Astrocyte of the cerebellum (primary cell): ENCODE results near the gene MGAT5B.
"Not testable (repeated sequence)": the region's sequence is repeated elsewhere in the genome, so short reads cannot be mapped to it uniquely, and the experiment has no call there.

ENCODE experiments used
- DNase-seq: peaks from one replicate; pipeline ENCODE4 v3.0.0-alpha.2; 2011; ENCODE audit warnings: low read depth
- H3K4me3 ChIP-seq: 2 replicates; pipeline ENCODE4 v1.5.1; 2011; ENCODE audit warnings: mild to moderate bottlenecking, low read depth, low read length, moderate library complexity
- CTCF ChIP-seq: IDR thresholded peaks from 2 replicates; pipeline ENCODE4 v1.5.1; 2012; ENCODE audit warnings: low read length, low read depth, moderate library complexity, mild to moderate bottlenecking; ENCODE audit errors: missing control alignments
- in situ Hi-C: cut with HindIII; loops from 2 replicates; pipeline ENCODE4 v1.10.0; 2017; ENCODE audit warnings: low sequenced_read_pairs

MGAT5B gene

GRCh38 chr17:76845541-76846017 lies 22.6 kb upstream of the MGAT5B start:
- in situ Hi-C loops: no loop called here
- no peak overlapping the region for H3K4me3 ChIP-seq
- TF ChIP-seq CTCF: no peak
- DNase-seq: no peak

DNA sequence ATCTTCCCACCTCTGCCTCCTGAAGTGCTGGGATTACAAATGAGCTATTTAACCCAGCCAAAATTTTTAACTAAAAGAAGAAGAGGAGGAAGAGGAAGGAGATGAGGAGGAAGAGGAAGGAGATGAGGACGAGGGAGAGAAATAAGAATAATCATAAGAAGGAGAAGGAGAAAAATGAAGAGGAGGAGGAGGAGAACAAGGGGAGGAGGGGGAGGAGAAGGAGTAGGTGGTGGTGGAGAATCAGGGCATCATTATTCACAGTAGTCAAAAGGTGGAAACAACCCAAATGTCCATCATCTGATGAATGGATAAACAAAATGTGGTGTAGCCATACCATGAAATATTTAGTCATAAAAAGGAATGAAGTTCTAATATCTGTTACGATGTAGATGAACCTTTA lies 21.2 kb upstream of the MGAT5B start:
- DNase-seq: no peak
- TF ChIP-seq CTCF: no peak
- in situ Hi-C loops: no loop called here

GRCh38 chr17:76848670-76849069 lies 19.5 kb upstream of the MGAT5B start:
- H3K4me3 ChIP-seq: no peak overlapping the region
- DNase-seq: no peak
- no peak for TF ChIP-seq CTCF
- in situ Hi-C loops: no loop called here

More for the DNA sequence above, 21.2 kb upstream of the MGAT5B start:
- H3K4me3 ChIP-seq: no peak overlapping the region

GRCh38 chr17:76849160-76849559 lies 19.0 kb upstream of the MGAT5B start:
- DNase-seq, H3K4me3 ChIP-seq, in situ Hi-C loops: not testable (repeated sequence)

DNA sequence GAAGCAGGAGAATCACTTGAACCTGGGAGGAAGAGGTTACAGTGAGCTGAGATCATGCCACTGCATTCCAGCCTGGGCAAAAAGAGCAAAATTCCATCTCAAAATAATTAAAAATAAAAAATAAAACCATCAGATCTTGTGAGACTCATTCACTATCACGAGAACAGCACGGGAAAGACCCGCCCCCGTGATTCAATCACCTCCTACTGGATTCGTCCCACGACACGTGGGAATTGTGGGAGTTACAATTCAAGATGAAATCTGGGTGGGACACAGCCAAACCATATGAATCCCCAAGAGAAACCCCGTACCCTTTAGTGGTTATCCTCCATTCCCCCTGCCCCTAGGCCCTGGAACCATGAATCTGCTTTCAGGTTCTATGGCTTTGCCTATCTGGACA lies 15.4 kb upstream of the MGAT5B start:
- DNase-seq: no peak
- in situ Hi-C loops: loop anchor here (10.0 kb wide), 1 partner anchor 222 kb away; no protein-coding TSS in a partner anchor
- TF ChIP-seq CTCF: no peak
- no peak overlapping the region for H3K4me3 ChIP-seq

GRCh38 chr17:76855105-76855504 lies 13.1 kb upstream of the MGAT5B start:
- DNase-seq: no peak
- TF ChIP-seq CTCF: no peak
- in situ Hi-C loops: loop anchor here (10.0 kb wide), 1 partner anchor 220 kb away; no protein-coding TSS in a partner anchor

GRCh38 chr17:76862079-76862478 lies 6.1 kb upstream of the MGAT5B start:
- no peak for DNase-seq
- no peak overlapping the region for H3K4me3 ChIP-seq
- in situ Hi-C loops: no loop called here
- TF ChIP-seq CTCF: no peak

More at GRCh38 chr17:76855105-76855504, 13.1 kb upstream of the MGAT5B start:
- no peak overlapping the region for H3K4me3 ChIP-seq
